ENCODE results near the gene MAP6D1. TPM values are rescaled to one million over a fixed set of nuclear protein-coding genes. Genes with fewer than 3 reads are reported as not detected.
A peak's percentile ranks its signal among the peaks of the same experiment; 100 is the strongest.

Gene MAP6D1
- total RNA-seq, 1 experiment from 2014 or later: 7.1 TPM

DNA sequence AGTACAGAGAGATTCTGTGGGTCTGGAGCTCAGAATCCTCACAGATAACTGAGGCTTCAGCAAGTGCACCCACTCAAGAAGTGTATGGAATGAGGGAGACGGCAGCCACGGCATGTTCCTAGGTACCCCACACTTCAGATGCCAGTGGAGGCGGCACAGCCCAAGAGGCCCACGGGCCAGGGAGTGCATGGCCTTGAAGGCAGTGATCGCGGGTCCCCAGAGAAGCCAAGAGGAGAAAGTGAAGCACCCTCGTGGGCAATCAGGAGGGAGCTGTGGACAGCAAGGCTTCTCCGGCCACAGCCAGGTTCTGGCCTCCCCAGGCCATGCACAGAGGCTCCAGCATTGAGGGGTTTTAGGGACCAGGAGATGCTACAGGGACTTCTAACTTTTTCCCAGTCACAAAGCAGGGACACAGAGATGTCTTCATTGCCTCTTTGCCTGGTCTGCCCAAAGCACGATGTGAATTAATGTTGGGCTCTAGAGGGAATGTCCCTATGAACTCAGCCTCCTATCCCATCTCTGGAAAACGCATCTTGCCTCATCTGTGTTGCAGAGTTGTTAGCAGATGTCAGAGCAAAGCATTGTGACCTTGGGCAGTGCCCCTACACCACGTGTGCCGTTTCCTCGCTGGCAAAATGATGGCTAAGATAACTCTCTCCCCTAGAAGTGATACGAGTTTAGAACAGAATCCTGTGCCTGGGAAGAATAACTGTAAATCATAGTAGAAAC lies 2.6 kb upstream of the MAP6D1 start:
- no peak overlapping the region for H3K56ac ChIP-seq (ENCODE audit: insufficient read length, low read depth, low read length)

More for the DNA sequence above, 2.6 kb upstream of the MAP6D1 start:
- H2BK12ac ChIP-seq (ENCODE audit: insufficient read length, low read depth, low read length): no peak overlapping the region
- no peak overlapping the region for H4K8ac ChIP-seq (replicated peaks; ENCODE audit: insufficient read length, low read depth, low read length)
- peaks cover 3 to 29% (median 26%) of the 10 kb centered on the region in 3 experiments for H3K36me3 Mint-ChIP-seq (ENCODE audit: insufficient read depth in 1 of 3, low read depth in 3 of 3)
- H2BK120ac ChIP-seq (ENCODE audit: low read depth, low read length, poor library complexity, severe bottlenecking): no peak overlapping the region
- H3K4me1 ChIP-seq (ENCODE audit: insufficient read depth, low read length): no peaks in the 10 kb centered on the region; the same call in 1 of the 2 replicates
- H4K91ac ChIP-seq (ENCODE audit: insufficient read length, low read depth, low read length): no peak overlapping the region
- H2BK20ac ChIP-seq (ENCODE audit: low read depth, low read length, poor library complexity, severe bottlenecking): no peak overlapping the region
- no peak overlapping the region for H2AFZ ChIP-seq (ENCODE audit: low read length)
- H3K27ac ChIP-seq (ENCODE audit: insufficient read length, low read depth, low read length): no peak overlapping the region
- no peak overlapping the region for H3K23ac ChIP-seq (ENCODE audit: insufficient read length, low read depth, low read length)
- no peak overlapping the region for H2BK15ac ChIP-seq (ENCODE audit: low read depth, low read length)
- DNase-seq: no peak
- peaks cover 9% of the 10 kb centered on the region for H3K27me3 Mint-ChIP-seq (ENCODE audit: low read depth)
- peaks cover 6% of the 10 kb centered on the region for H3K23me2 ChIP-seq (ENCODE audit: insufficient read length, low read depth, low read length, poor library complexity, severe bottlenecking)
- TF ChIP-seq, protein P1, sequence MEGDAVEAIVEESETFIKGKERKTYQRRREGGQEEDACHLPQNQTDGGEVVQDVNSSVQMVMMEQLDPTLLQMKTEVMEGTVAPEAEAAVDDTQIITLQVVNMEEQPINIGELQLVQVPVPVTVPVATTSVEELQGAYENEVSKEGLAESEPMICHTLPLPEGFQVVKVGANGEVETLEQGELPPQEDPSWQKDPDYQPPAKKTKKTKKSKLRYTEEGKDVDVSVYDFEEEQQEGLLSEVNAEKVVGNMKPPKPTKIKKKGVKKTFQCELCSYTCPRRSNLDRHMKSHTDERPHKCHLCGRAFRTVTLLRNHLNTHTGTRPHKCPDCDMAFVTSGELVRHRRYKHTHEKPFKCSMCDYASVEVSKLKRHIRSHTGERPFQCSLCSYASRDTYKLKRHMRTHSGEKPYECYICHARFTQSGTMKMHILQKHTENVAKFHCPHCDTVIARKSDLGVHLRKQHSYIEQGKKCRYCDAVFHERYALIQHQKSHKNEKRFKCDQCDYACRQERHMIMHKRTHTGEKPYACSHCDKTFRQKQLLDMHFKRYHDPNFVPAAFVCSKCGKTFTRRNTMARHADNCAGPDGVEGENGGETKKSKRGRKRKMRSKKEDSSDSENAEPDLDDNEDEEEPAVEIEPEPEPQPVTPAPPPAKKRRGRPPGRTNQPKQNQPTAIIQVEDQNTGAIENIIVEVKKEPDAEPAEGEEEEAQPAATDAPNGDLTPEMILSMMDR (conservative IDR thresholded peaks at IDR 0.05): no peak
- H3K4me2 ChIP-seq (ENCODE audit: insufficient read depth, insufficient read length, low read length): no peak overlapping the region
- H3K9me3 ChIP-seq (ENCODE audit: control insufficient read depth, low read depth, low read length): no peaks in the 10 kb centered on the region
- H3K9me3 Mint-ChIP-seq: no peaks in the 10 kb centered on the region
- no peak overlapping the region for H3T11ph ChIP-seq (ENCODE audit: low read length)
- no peak overlapping the region for H3K9ac ChIP-seq (ENCODE audit: extremely low read depth, insufficient read length, low read length)
- H3K27ac Mint-ChIP-seq: peak overlapping the region in 2 of 3 experiments; percentile 34 to 45; a peak in 4 of 7 replicates
- no peak overlapping the region for H4K5ac ChIP-seq (ENCODE audit: insufficient read length, low read depth, low read length)
- H3K79me1 ChIP-seq (ENCODE audit: insufficient read depth, low read depth, low read length, poor library complexity, severe bottlenecking): no peaks in the 10 kb centered on the region
- no peak overlapping the region for H2AK5ac ChIP-seq (ENCODE audit: insufficient read length, low read length)
- no peak overlapping the region for H3K4me3 Mint-ChIP-seq
- no peaks in the 10 kb centered on the region for H4K20me1 ChIP-seq (ENCODE audit: control insufficient read depth, insufficient read depth, insufficient read length)
- no peak overlapping the region for H3K4ac ChIP-seq (ENCODE audit: low read depth, low read length)
- no peaks in the 10 kb centered on the region for H3K27me3 ChIP-seq (ENCODE audit: insufficient read depth, low read length)
- H3K18ac ChIP-seq (ENCODE audit: insufficient read length, low read depth, low read length): no peak overlapping the region
- no peak overlapping the region for H3K14ac ChIP-seq (ENCODE audit: insufficient read depth, low read length)
- WGBS (ENCODE audit: extremely low coverage, insufficient read length, low lambda C conversion rate): no CpG with 5 or more reads among the region's 14 CpGs
- H3K4me1 Mint-ChIP-seq: peaks cover 16 to 20% of the 10 kb centered on the region in 2 experiments
- H3K79me2 ChIP-seq (ENCODE audit: insufficient read depth, low read length): no peaks in the 10 kb centered on the region
- no peak overlapping the region for H2BK5ac ChIP-seq (ENCODE audit: insufficient read length, low read length)

Measured in H9 (cell line).